Neural cell (in vitro differentiated cells): ENCODE measurements around the gene THYN1. TPM values are rescaled to one million over a fixed set of nuclear protein-coding genes. Genes with fewer than 3 reads are reported as not detected.
"Not testable (repeated sequence)": the region's sequence is repeated elsewhere in the genome, so short reads cannot be mapped to it uniquely, and the experiment has no call there.

Source experiments
- H2AFZ ChIP-seq: fragments of 200-600, 300-800 bp; sonication (generic), shearing (Covaris generic); 2 replicates; pipeline ENCODE4 v1.6.0; 2014; ENCODE audit warnings: low read depth, mild to moderate bottlenecking, antibody characterized with exemption, low read length, moderate library complexity
- H3F3A ChIP-seq: fragments of 200-600 bp; shearing (Covaris generic); 2 replicates; pipeline ENCODE4 v1.6.1; 2016; ENCODE audit warnings: mild to moderate bottlenecking, moderate library complexity, mixed read lengths, antibody characterized with exemption, low read length; ENCODE audit not compliant: insufficient read depth, poor library complexity, severe bottlenecking
- H3K27ac ChIP-seq: fragments of 200-600, 300-800 bp; sonication (generic), shearing (Covaris generic); 2 replicates; pipeline ENCODE4 v1.5.1; 2014; ENCODE audit warnings: mild to moderate bottlenecking, low read length, moderate library complexity
- H3K27me3 ChIP-seq: fragments of 300-800, 200-600 bp; sonication (generic), shearing (Covaris generic); 2 replicates; pipeline ENCODE4 v1.6.0; 2014; ENCODE audit warnings: mild to moderate bottlenecking, low read depth, low read length, moderate library complexity; ENCODE audit not compliant: insufficient read depth
- H3K36me3 ChIP-seq: fragments of 300-800, 200-600 bp; sonication (generic), shearing (Covaris generic); 2 replicates; pipeline ENCODE4 v1.5.1; 2014; ENCODE audit warnings: mild to moderate bottlenecking, antibody characterized with exemption, low read length, moderate library complexity; ENCODE audit not compliant: insufficient read depth
- H3K4me2 ChIP-seq: fragments of 300-800, 200-600 bp; sonication (generic), shearing (Covaris generic); 2 replicates; pipeline ENCODE4 v1.6.0; 2014; ENCODE audit warnings: mild to moderate bottlenecking, low read length
- H3K4me3 ChIP-seq: fragments of 300-800, 200-600 bp; sonication (generic), shearing (Covaris generic); 2 replicates; pipeline ENCODE4 v1.5.1; 2014; ENCODE audit warnings: mild to moderate bottlenecking, low read length, moderate library complexity
- H3K79me2 ChIP-seq: fragments of 200-600 bp; shearing (Covaris generic); replicated peaks from 2 replicates; pipeline ENCODE4 v1.6.0; 2014; ENCODE audit warnings: mild to moderate bottlenecking, low read length, moderate library complexity; ENCODE audit not compliant: insufficient read depth
- H3K9ac ChIP-seq: fragments of 300-800, 200-600 bp; sonication (generic), shearing (Covaris generic); 2 replicates; pipeline ENCODE4 v1.6.1; 2016; ENCODE audit warnings: mild to moderate bottlenecking, low read length, mixed read lengths
- H3K9me2 ChIP-seq: fragments of 200-600 bp; shearing (Covaris generic); 2 replicates; pipeline ENCODE4 v1.6.1; 2016; ENCODE audit warnings: mild to moderate bottlenecking, low read length, mixed read lengths; ENCODE audit not compliant: insufficient read depth
- H3K9me3 ChIP-seq: fragments of 200-600, 300-800 bp; sonication (generic), shearing (Covaris generic); 2 replicates; pipeline ENCODE4 v1.6.1; 2016; ENCODE audit warnings: mild to moderate bottlenecking, mixed run types, low read length, moderate library complexity, mixed read lengths
- H4K20me1 ChIP-seq: fragments of 200-600 bp; shearing (Covaris generic); 2 replicates; pipeline ENCODE4 v1.6.1; 2016; ENCODE audit warnings: mild to moderate bottlenecking, mixed run types; ENCODE audit not compliant: insufficient read depth
- CTCF ChIP-seq: fragments of 450-650 bp; IDR thresholded peaks from 2 replicates; pipeline ENCODE4 v1.5.1; 2014; ENCODE audit warnings: antibody characterized with exemption, mild to moderate bottlenecking, moderate library complexity; ENCODE audit not compliant: poor library complexity, severe bottlenecking
- EP300 ChIP-seq: fragments of 450-650 bp; conservative IDR thresholded peaks from 2 replicates; pipeline ENCODE4 v1.6.1; 2014; ENCODE audit warnings: antibody characterized with exemption, mild to moderate bottlenecking, moderate library complexity; ENCODE audit not compliant: poor library complexity, severe bottlenecking
- EZH2 ChIP-seq: fragments of 200-600, 300-800 bp; shearing (Covaris generic), sonication (generic); IDR thresholded peaks from 2 replicates; pipeline ENCODE4 v1.6.1; 2014; ENCODE audit warnings: antibody characterized with exemption, low read length, borderline replicate concordance, mild to moderate bottlenecking; ENCODE audit not compliant: insufficient read depth, poor library complexity, severe bottlenecking
- MXI1 ChIP-seq: fragments of 450-650 bp; conservative IDR thresholded peaks from 2 replicates; pipeline ENCODE4 v1.6.1; 2014; ENCODE audit warnings: antibody characterized with exemption, mild to moderate bottlenecking; ENCODE audit not compliant: poor library complexity, severe bottlenecking
- POLR2AphosphoS5 ChIP-seq: IDR thresholded peaks from 2 replicates; pipeline ENCODE4 v1.6.1; 2012
- RAD21 ChIP-seq: fragments of 450-650 bp; conservative IDR thresholded peaks from 2 replicates; pipeline ENCODE4 v1.6.1; 2014; ENCODE audit warnings: antibody characterized with exemption, mild to moderate bottlenecking, moderate library complexity
- SMC3 ChIP-seq: fragments of 450-650 bp; conservative IDR thresholded peaks from 2 replicates; pipeline ENCODE4 v1.6.1; 2014; ENCODE audit warnings: antibody characterized with exemption, mild to moderate bottlenecking, moderate library complexity; ENCODE audit not compliant: poor library complexity
- TAF1 ChIP-seq: IDR thresholded peaks from 2 replicates; pipeline ENCODE4 v1.6.1; 2012; ENCODE audit warnings: low read depth
- polyA plus RNA-seq: library from polyadenylated mRNA; depleted of rRNA; stranded (reverse); fragments of >200 nt; gene quantifications from 2 replicates; pipeline ENCODE4 v1.2.3, GENCODE V29; 2014
- TF ChIP-seq, protein P1 (sequence below): IDR thresholded peaks from 2 replicates; pipeline ENCODE4 v1.6.1; 2012; ENCODE audit warnings: borderline replicate concordance

Gene THYN1
- polyA plus RNA-seq, 1 donor from 2014 or later: 164 TPM

- not testable (repeated sequence) for H3K9me3 ChIP-seq, H2AFZ ChIP-seq, H3F3A ChIP-seq, H3K27ac ChIP-seq, H3K4me2 ChIP-seq, H3K9me2 ChIP-seq, H3K36me3 ChIP-seq, H4K20me1 ChIP-seq, H3K4me3 ChIP-seq, H3K9ac ChIP-seq, H3K27me3 ChIP-seq
- peaks cover 10% of the 10 kb centered on the region for H3K79me2 ChIP-seq
These were observed 2.0 kb upstream of the THYN1 start for GRCh38 chr11:134255184-134255561.

DNA sequence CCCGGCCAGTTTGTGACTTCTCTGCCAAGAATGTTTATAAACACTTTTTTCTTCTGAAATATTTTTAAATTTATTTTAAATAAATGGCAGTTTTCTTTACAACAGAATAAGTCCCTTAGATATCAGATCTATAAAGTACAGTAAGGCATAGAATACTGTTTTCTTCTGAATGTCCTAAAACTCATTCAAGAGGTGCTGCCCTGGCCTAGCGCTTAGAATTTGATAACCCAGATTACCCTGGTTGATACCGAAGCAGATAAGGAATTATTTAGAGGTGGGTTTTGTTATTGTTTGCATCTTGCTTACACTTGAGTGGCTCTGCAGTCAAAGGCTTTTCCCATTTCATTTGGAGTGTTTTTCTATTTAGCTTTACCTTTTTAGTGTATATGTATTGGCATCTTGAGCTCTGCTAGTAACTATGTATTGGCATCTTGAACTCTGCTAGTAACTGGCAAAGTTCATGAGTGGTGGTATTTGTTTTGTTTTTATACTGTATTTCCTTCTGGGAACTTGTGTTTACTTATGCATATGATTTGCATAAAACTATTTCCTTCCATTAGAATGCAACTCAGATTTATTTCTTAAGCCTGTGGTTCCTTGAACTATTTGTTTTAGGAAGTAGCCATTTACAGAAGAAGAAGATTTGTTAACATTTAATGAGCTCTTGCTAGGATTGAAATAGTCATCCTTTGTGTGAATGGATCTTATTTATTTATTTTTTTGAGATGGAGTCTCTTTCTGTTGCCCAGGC lies 1.5 kb upstream of the THYN1 start:
- Histone ChIP-seq H3K9me2 (no peaks in the 10 kb centered on the region), H3K36me3 (peaks cover 6% of the 10 kb centered on the region), H3K4me2 (peak overlapping the region; percentile 92), H4K20me1 (no peaks in the 10 kb centered on the region), H3K4me3 (peak overlapping the region; percentile 97), H2AFZ (no peak overlapping the region), H3K27ac (no peak overlapping the region), H3K9me3 (no peaks in the 10 kb centered on the region), H3F3A (no peaks in the 10 kb centered on the region), H3K9ac (no peak overlapping the region), H3K79me2 (peaks cover 10% of the 10 kb centered on the region), H3K27me3 (no peaks in the 10 kb centered on the region)
- TF ChIP-seq, protein P1, sequence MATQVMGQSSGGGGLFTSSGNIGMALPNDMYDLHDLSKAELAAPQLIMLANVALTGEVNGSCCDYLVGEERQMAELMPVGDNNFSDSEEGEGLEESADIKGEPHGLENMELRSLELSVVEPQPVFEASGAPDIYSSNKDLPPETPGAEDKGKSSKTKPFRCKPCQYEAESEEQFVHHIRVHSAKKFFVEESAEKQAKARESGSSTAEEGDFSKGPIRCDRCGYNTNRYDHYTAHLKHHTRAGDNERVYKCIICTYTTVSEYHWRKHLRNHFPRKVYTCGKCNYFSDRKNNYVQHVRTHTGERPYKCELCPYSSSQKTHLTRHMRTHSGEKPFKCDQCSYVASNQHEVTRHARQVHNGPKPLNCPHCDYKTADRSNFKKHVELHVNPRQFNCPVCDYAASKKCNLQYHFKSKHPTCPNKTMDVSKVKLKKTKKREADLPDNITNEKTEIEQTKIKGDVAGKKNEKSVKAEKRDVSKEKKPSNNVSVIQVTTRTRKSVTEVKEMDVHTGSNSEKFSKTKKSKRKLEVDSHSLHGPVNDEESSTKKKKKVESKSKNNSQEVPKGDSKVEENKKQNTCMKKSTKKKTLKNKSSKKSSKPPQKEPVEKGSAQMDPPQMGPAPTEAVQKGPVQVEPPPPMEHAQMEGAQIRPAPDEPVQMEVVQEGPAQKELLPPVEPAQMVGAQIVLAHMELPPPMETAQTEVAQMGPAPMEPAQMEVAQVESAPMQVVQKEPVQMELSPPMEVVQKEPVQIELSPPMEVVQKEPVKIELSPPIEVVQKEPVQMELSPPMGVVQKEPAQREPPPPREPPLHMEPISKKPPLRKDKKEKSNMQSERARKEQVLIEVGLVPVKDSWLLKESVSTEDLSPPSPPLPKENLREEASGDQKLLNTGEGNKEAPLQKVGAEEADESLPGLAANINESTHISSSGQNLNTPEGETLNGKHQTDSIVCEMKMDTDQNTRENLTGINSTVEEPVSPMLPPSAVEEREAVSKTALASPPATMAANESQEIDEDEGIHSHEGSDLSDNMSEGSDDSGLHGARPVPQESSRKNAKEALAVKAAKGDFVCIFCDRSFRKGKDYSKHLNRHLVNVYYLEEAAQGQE: no peak
- no peak for TF ChIP-seq SMC3
- no peak for TF ChIP-seq EZH2
- TF ChIP-seq TAF1: no peak
- TF ChIP-seq EP300: no peak
- no peak for TF ChIP-seq POLR2AphosphoS5
- no peak for TF ChIP-seq CTCF
- TF ChIP-seq RAD21: no peak
- TF ChIP-seq MXI1: no peak
